Measurements from ENCODE around the gene TCFL5.

DNA sequence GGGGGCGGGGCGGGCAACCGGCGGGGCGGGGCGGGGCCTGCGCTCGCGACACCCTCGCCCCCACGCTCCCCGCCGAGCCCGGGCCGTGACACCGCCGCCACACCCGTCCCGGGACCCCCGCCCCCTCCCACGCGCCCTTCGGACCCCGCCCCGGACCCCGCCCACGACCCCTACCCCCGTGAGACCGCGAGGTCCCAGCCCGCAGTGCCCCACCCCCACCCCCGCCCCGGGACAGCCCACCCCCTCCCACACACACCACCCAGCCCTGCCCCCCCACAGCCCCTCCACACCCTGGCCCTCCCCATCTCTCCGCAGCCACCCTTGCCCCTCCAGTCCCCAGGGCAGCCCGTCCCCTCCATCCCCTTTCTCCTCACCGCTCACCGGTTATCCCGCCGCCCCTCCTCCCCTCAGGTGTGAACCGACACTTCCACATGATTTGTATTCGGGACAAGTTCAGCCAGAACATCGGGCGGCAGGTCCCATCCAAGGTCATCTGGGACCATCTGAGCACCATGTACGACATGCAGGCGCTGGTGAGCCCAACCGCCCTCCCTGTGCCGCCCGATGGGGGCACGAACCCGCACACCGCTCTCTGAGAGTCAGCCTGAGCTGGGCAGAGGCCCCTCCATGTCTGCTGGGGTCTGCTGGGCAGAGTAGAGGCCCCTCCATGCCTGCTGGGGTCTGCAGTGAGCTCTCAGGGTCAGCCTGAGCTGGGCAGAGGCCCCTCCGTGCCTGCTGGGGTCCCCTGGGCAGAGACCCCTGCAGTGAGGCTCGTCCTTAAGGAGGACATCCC is 64.7 kb downstream of the TCFL5 start:
- no peak for TF ChIP-seq ZNF350 (tag by site-specific recombination; IDR thresholded peaks at IDR 0.05)
- TF ChIP-seq CTCF (tag by site-specific recombination; IDR thresholded peaks at IDR 0.05), result no peak
